IPS DF 6.9 (cell line): ENCODE data around the gene HSD3B1.
"Not testable (repeated sequence)": the region's sequence is repeated elsewhere in the genome, so short reads cannot be mapped to it uniquely, and the experiment has no call there.

Source experiments
- DNase-seq: peaks from one replicate; pipeline ENCODE4 v3.0.0-alpha.2; 2013; ENCODE audit warnings: low read depth, low spot score
- H3K27ac ChIP-seq: one replicate; pipeline ENCODE4 v1.5.1; 2013; ENCODE audit warnings: low read length, control low read depth
- H3K27me3 ChIP-seq: 2 replicates; pipeline ENCODE4 v1.6.1; 2013; ENCODE audit warnings: mild to moderate bottlenecking, low read length; ENCODE audit not compliant: control insufficient read depth, insufficient read depth
- H3K36me3 ChIP-seq: 2 replicates; pipeline ENCODE4 v1.6.1; 2013; ENCODE audit warnings: low read length; ENCODE audit not compliant: control insufficient read depth, insufficient read depth
- H3K4me1 ChIP-seq: 2 replicates; pipeline ENCODE4 v1.6.1; 2013; ENCODE audit warnings: low read length; ENCODE audit not compliant: control insufficient read depth, insufficient read depth
- H3K4me3 ChIP-seq: 2 replicates; pipeline ENCODE4 v1.5.1; 2013; ENCODE audit warnings: mild to moderate bottlenecking, low read length
- H3K9me3 ChIP-seq: 2 replicates; pipeline ENCODE4 v1.6.1; 2013; ENCODE audit warnings: low read length, inconsistent platforms; ENCODE audit not compliant: control insufficient read depth, insufficient read depth
- WGBS: extraction: QIAGEN DNeasy Blood & Tissue Kit; methylation state at CpG from one replicate; pipeline ENCODE4 v1.1.7; 2013; ENCODE audit warnings: mixed read lengths, missing lambda C conversion rate; ENCODE audit not compliant: insufficient read length, insufficient coverage; 5-methylcytosine and 5-hydroxymethylcytosine counted together

HSD3B1 gene

GRCh38 chr1:119489201-119489600 is 17.8 kb upstream of the HSD3B1 start:
- Histone ChIP-seq H3K27me3 (no peaks in the 10 kb centered on the region), H3K4me3 (no peak overlapping the region), H3K27ac (no peak overlapping the region), H3K4me1 (no peaks in the 10 kb centered on the region; the same call in 1 of the 2 replicates), H3K36me3 (no peaks in the 10 kb centered on the region), H3K9me3 (no peaks in the 10 kb centered on the region)
- WGBS = no CpG with 5 or more reads among the region's 2 CpGs
- DNase-seq = no peak

- Histone ChIP-seq H3K27ac (no peak overlapping the region), H3K4me3 (no peak overlapping the region), H3K4me1 (no peaks in the 10 kb centered on the region; the same call in 1 of the 2 replicates), H3K9me3 (no peaks in the 10 kb centered on the region), H3K27me3 (no peaks in the 10 kb centered on the region), H3K36me3 (no peaks in the 10 kb centered on the region)
- DNase-seq = no peak
These were observed 16.1 kb upstream of the HSD3B1 start for GRCh38 chr1:119490925-119491324.

- DNase-seq = no peak
- Histone ChIP-seq H3K36me3 (no peaks in the 10 kb centered on the region), H3K4me3 (no peak overlapping the region), H3K4me1 (no peaks in the 10 kb centered on the region; the same call in 1 of the 2 replicates), H3K27me3 (no peaks in the 10 kb centered on the region), H3K27ac (no peak overlapping the region), H3K9me3 (0 out of 2 replicates have a peak, but pooled peaks cover 3% of the 10 kb centered on the region)
- WGBS = no CpG with 5 or more reads among the region's 2 CpGs
These were observed 14.2 kb upstream of the HSD3B1 start for GRCh38 chr1:119492763-119493162.

GRCh38 chr1:119504831-119505230 is 2.2 kb upstream of the HSD3B1 start:
- Histone ChIP-seq H3K4me3 (no peak overlapping the region), H3K27ac (no peak overlapping the region), H3K9me3 (no peaks in the 10 kb centered on the region), H3K36me3 (no peaks in the 10 kb centered on the region), H3K27me3 (no peaks in the 10 kb centered on the region), H3K4me1 (no peaks in the 10 kb centered on the region)
- WGBS = no CpG with 5 or more reads among the region's 4 CpGs
- no peak for DNase-seq

GRCh38 chr1:119510046-119510445 is 3.0 kb downstream of the HSD3B1 start:
- Histone ChIP-seq H3K27ac (no peak overlapping the region), H3K27me3 (no peaks in the 10 kb centered on the region), H3K9me3 (no peaks in the 10 kb centered on the region), H3K4me3 (no peak overlapping the region), H3K36me3 (no peaks in the 10 kb centered on the region), H3K4me1 (no peaks in the 10 kb centered on the region)
- DNase-seq = no peak
- whole genome bisulfite sequencing = no CpG with 5 or more reads among the region's 2 CpGs

- no peak overlapping the region for H3K27ac ChIP-seq
- no peak for DNase-seq
- WGBS = no CpG with 5 or more reads among the region's 5 CpGs
- H3K4me1 ChIP-seq = no peaks in the 10 kb centered on the region
- H3K36me3 ChIP-seq = no peaks in the 10 kb centered on the region
- H3K4me3 ChIP-seq = no peak overlapping the region
- H3K27me3 ChIP-seq = no peaks in the 10 kb centered on the region
- H3K9me3 ChIP-seq = no peaks in the 10 kb centered on the region
These were observed 8.2 kb downstream of the HSD3B1 start for GRCh38 chr1:119515221-119515620.

GRCh38 chr1:119516247-119516646 is 9.2 kb downstream of the HSD3B1 start:
- Histone ChIP-seq H3K27me3 (no peaks in the 10 kb centered on the region), H3K27ac (no peak overlapping the region), H3K36me3 (no peaks in the 10 kb centered on the region), H3K4me1 (no peaks in the 10 kb centered on the region), H3K4me3 (no peak overlapping the region), H3K9me3 (no peaks in the 10 kb centered on the region)
- DNase-seq = no peak

- H3K4me3 ChIP-seq = no peak overlapping the region
- H3K27me3 ChIP-seq = no peaks in the 10 kb centered on the region
- H3K27ac ChIP-seq = no peak overlapping the region
- no peaks in the 10 kb centered on the region for H3K4me1 ChIP-seq
- no peaks in the 10 kb centered on the region for H3K36me3 ChIP-seq
- DNase-seq = peak; percentile 18
- no CpG with 5 or more reads among the region's 5 CpGs for WGBS
- no peaks in the 10 kb centered on the region for H3K9me3 ChIP-seq
These were observed 9.7 kb downstream of the HSD3B1 start for GRCh38 chr1:119516680-119517079.

GRCh38 chr1:119517667-119518066 is 10.7 kb downstream of the HSD3B1 start:
- H3K4me3 ChIP-seq, H3K9me3 ChIP-seq, H3K27ac ChIP-seq, H3K36me3 ChIP-seq, DNase-seq, H3K27me3 ChIP-seq, H3K4me1 ChIP-seq: not testable (repeated sequence)

GRCh38 chr1:119531606-119532323 is 24.8 kb downstream of the HSD3B1 start:
- DNase-seq = no peak

GRCh38 chr1:119532324-119532910 is 25.4 kb downstream of the HSD3B1 start:
- WGBS = no CpG with 5 or more reads among the region's 5 CpGs
- Histone ChIP-seq H3K36me3 (no peaks in the 10 kb centered on the region), H3K9me3 (no peaks in the 10 kb centered on the region), H3K27ac (no peak overlapping the region), H3K4me3 (no peak overlapping the region), H3K4me1 (no peaks in the 10 kb centered on the region), H3K27me3 (no peaks in the 10 kb centered on the region)
- no peak for DNase-seq

More at GRCh38 chr1:119531606-119532323, 24.8 kb downstream of the HSD3B1 start:
- no peaks in the 10 kb centered on the region for H3K27me3 ChIP-seq
- no peak overlapping the region for H3K4me3 ChIP-seq
- no peaks in the 10 kb centered on the region for H3K36me3 ChIP-seq
- H3K27ac ChIP-seq = no peak overlapping the region
- WGBS = no CpG with 5 or more reads among the region's 2 CpGs
- H3K9me3 ChIP-seq = no peaks in the 10 kb centered on the region
- no peaks in the 10 kb centered on the region for H3K4me1 ChIP-seq
